Coronary artery (tissue), 2 donors: Measurements from ENCODE around the gene CFAP97D2.

Experiments
- DNase-seq: peaks from one replicate; pipeline ENCODE4 v3.0.0-alpha.2; 2017; ENCODE audit warnings: low spot score
- H3K27ac ChIP-seq, 2 donors: fragments of 200-600 bp; sonication (generic); one replicate each; pipeline ENCODE4 v1.5.1; 2016 to 2019
- H3K4me3 ChIP-seq: fragments of 200-600 bp; sonication (generic); 2 replicates; pipeline ENCODE4 v1.5.1; 2016; ENCODE audit warnings: mild to moderate bottlenecking, moderate library complexity
- TF ChIP-seq, protein P1 (sequence below): fragments of 200-600 bp; sonication (generic); IDR thresholded peaks from one replicate; pipeline ENCODE4 v1.5.1; 2019; ENCODE audit warnings: antibody characterized with exemption

Gene CFAP97D2

GRCh38 chr13:114164053-114164452 is 15.0 kb upstream of the CFAP97D2 start:
- TF ChIP-seq, protein P1, sequence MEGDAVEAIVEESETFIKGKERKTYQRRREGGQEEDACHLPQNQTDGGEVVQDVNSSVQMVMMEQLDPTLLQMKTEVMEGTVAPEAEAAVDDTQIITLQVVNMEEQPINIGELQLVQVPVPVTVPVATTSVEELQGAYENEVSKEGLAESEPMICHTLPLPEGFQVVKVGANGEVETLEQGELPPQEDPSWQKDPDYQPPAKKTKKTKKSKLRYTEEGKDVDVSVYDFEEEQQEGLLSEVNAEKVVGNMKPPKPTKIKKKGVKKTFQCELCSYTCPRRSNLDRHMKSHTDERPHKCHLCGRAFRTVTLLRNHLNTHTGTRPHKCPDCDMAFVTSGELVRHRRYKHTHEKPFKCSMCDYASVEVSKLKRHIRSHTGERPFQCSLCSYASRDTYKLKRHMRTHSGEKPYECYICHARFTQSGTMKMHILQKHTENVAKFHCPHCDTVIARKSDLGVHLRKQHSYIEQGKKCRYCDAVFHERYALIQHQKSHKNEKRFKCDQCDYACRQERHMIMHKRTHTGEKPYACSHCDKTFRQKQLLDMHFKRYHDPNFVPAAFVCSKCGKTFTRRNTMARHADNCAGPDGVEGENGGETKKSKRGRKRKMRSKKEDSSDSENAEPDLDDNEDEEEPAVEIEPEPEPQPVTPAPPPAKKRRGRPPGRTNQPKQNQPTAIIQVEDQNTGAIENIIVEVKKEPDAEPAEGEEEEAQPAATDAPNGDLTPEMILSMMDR = no peak
- no peak for DNase-seq
- H3K4me3 ChIP-seq = no peak overlapping the region
- no peak overlapping the region for H3K27ac ChIP-seq

GRCh38 chr13:114164681-114165429 is 14.2 kb upstream of the CFAP97D2 start:
- H3K27ac ChIP-seq = no peak overlapping the region
- TF ChIP-seq, protein P1 = no peak
- H3K4me3 ChIP-seq = no peak overlapping the region
- DNase-seq = no peak

- Histone ChIP-seq H3K27ac (peak overlapping the region; percentile 39 to 69), H3K4me3 (peak overlapping the region; percentile 57)
- TF ChIP-seq, protein P1 = no peak
- DNase-seq = no peak
These were observed 12.5 kb upstream of the CFAP97D2 start for GRCh38 chr13:114166381-114167131.

DNA sequence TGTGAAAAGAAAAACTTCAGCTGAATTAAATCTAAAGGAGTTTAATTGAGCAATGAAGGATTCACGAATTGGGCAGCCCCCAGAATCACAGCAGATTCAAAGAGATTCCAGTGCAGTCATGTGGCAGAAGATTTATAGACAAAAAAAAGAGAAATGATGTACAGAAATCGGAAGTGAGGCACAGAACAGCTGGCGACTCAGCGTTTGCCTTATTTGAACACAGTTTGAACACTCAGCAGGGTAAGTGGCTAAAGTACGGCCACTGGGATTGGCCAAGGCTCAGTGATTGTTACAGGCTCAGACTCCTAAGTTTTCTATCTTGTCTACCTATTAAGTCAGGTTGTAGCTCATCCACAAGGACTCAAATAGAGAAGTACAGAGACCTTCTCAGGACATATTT is 11.6 kb upstream of the CFAP97D2 start:
- TF ChIP-seq, protein P1 = no peak
- Histone ChIP-seq H3K27ac (peak overlapping the region in 1 of 2 donors; percentile 39), H3K4me3 (no peak overlapping the region)
- DNase-seq = no peak

- TF ChIP-seq, protein P1 = no peak
- no peak overlapping the region for H3K4me3 ChIP-seq
- DNase-seq = no peak
- H3K27ac ChIP-seq = no peak overlapping the region
These were observed 11.2 kb upstream of the CFAP97D2 start for GRCh38 chr13:114167885-114168284.

DNA sequence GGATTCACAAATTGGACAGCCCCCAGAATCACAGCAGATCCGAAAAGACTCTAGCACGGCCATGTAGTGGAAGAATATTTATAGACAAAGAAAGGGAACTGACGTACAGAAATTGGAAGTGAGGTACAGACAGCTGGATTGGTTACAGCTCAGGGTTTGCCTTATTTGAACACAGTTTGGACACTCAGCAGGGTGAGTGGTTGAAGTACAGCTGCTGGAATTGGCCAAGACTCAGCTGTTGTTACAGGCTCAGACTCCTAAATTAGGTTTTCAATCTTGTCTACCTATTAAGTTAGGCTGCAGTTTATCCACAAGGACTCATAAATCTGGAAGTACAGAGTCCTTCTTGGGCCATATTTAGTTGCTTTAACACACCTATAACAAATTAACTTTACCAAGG is 5.8 kb upstream of the CFAP97D2 start:
- TF ChIP-seq, protein P1 = no peak
- no peak for DNase-seq
- no peak overlapping the region for H3K27ac ChIP-seq
- H3K4me3 ChIP-seq = no peak overlapping the region
